Gastroesophageal sphincter (tissue), 3 donors: Measurements from ENCODE around the gene TAPBP.
"Not testable (repeated sequence)": the region's sequence is repeated elsewhere in the genome, so short reads cannot be mapped to it uniquely, and the experiment has no call there.

Source experiments
- CTCF ChIP-seq, 4 experiments: fragments of 200-600 bp in 2 of 4; fragments of 450-650 bp in 2 of 4; sonication (generic) in 1 of 4; IDR thresholded peaks; one replicate each; pipeline ENCODE4 v1.5.1; 2017 to 2019; ENCODE audit warnings: antibody characterized with exemption in 4 of 4, mild to moderate bottlenecking in 2 of 4, moderate library complexity in 2 of 4
- EP300 ChIP-seq: sonication (generic); formaldehyde crosslinking; IDR thresholded peaks from one replicate; pipeline ENCODE4 v1.6.1; 2017; ENCODE audit warnings: antibody characterized with exemption, mild to moderate bottlenecking
- POLR2AphosphoS5 ChIP-seq: sonication (generic); formaldehyde crosslinking; IDR thresholded peaks from one replicate; pipeline ENCODE4 v1.6.1; 2017; ENCODE audit warnings: antibody characterized with exemption

- not testable (repeated sequence) for TF ChIP-seq CTCF (IDR thresholded peaks at IDR 0.05); POLR2AphosphoS5; EP300
These were observed 28.7 kb downstream of the TAPBP start for GRCh38 chr6:33285214-33285613.
